HFFc6 (cell line): ENCODE results near the gene TPSAB1. TPM values are rescaled to one million over a fixed set of nuclear protein-coding genes. Genes with fewer than 3 reads are reported as not detected.

Source experiments
- DNase-seq: peaks from one replicate; pipeline ENCODE4 v3.0.0-alpha.2; 2018
- H3K27ac Mint-ChIP-seq: 2 replicates; pipeline ENCODE4 v1.8.0; 2020; ENCODE audit warnings: mild to moderate bottlenecking, mixed read lengths
- H3K27me3 Mint-ChIP-seq: 2 replicates; pipeline ENCODE4 v1.8.0; 2021; ENCODE audit warnings: mild to moderate bottlenecking, moderate library complexity, mixed read lengths; ENCODE audit not compliant: insufficient read depth
- H3K36me3 Mint-ChIP-seq: 2 replicates; pipeline ENCODE4 v1.8.0; 2021; ENCODE audit warnings: low read depth, mixed read lengths
- H3K4me1 Mint-ChIP-seq: 2 replicates; pipeline ENCODE4 v1.8.0; 2020; ENCODE audit warnings: low read depth, mixed read lengths
- H3K4me3 Mint-ChIP-seq: 2 replicates; pipeline ENCODE4 v1.8.0; 2020; ENCODE audit warnings: mild to moderate bottlenecking, moderate library complexity, mixed read lengths
- H3K9me3 Mint-ChIP-seq: 2 replicates; pipeline ENCODE4 v1.8.0; 2020; ENCODE audit warnings: mild to moderate bottlenecking, mixed read lengths
- total RNA-seq, 6 experiments: library from RNA; stranded (reverse); fragmentation: NEBNext Ultra II Directional; extraction: Animal tissue kit (Norgen Biotek cat#: 25700); gene quantifications; 2 replicates in 1 of 6; 3 replicates in 5 of 6; pipeline ENCODE4 v1.2.3, GENCODE V29; 2021
- TF ChIP-seq, protein P1 (sequence below): fragments of 200-600 bp; sonication (generic); IDR thresholded peaks from 2 replicates; pipeline ENCODE4 v1.5.0; 2021; ENCODE audit warnings: antibody characterized with exemption, mild to moderate bottlenecking

The TPSAB1 gene
- total RNA-seq, 6 experiments from 2014 or later = not detected

DNA sequence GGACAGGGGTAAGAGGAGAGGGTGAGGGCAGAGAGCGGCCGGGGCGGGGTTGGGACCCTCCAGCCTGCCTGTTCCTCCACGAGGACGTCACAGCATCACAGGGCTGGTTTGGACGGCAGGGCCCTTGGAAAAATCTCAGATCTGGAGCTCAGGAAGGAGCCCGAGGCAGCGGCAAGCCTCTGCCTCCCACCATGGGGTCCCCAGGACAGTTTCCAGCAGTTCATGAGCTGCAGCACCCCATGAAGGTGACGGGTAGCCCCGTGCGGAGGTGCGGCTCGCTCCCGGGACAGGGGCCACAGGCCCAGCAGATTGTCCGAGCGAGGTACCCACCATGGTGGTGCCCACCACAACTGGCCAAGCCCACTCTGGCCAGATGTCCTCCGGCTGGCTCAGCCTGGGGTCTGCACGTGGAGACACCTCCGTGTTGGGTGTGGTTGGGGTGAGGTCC lies 36.7 kb downstream of the TPSAB1 start:
- no peaks in the 10 kb centered on the region for H3K4me1 Mint-ChIP-seq
- no peaks in the 10 kb centered on the region for H3K36me3 Mint-ChIP-seq
- H3K27me3 Mint-ChIP-seq = peaks cover 19% of the 10 kb centered on the region
- no peak overlapping the region for H3K4me3 Mint-ChIP-seq
- no peak overlapping the region for H3K27ac Mint-ChIP-seq
- no peak for DNase-seq
- no peaks in the 10 kb centered on the region for H3K9me3 Mint-ChIP-seq
- TF ChIP-seq, protein P1, sequence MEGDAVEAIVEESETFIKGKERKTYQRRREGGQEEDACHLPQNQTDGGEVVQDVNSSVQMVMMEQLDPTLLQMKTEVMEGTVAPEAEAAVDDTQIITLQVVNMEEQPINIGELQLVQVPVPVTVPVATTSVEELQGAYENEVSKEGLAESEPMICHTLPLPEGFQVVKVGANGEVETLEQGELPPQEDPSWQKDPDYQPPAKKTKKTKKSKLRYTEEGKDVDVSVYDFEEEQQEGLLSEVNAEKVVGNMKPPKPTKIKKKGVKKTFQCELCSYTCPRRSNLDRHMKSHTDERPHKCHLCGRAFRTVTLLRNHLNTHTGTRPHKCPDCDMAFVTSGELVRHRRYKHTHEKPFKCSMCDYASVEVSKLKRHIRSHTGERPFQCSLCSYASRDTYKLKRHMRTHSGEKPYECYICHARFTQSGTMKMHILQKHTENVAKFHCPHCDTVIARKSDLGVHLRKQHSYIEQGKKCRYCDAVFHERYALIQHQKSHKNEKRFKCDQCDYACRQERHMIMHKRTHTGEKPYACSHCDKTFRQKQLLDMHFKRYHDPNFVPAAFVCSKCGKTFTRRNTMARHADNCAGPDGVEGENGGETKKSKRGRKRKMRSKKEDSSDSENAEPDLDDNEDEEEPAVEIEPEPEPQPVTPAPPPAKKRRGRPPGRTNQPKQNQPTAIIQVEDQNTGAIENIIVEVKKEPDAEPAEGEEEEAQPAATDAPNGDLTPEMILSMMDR = no peak

DNA sequence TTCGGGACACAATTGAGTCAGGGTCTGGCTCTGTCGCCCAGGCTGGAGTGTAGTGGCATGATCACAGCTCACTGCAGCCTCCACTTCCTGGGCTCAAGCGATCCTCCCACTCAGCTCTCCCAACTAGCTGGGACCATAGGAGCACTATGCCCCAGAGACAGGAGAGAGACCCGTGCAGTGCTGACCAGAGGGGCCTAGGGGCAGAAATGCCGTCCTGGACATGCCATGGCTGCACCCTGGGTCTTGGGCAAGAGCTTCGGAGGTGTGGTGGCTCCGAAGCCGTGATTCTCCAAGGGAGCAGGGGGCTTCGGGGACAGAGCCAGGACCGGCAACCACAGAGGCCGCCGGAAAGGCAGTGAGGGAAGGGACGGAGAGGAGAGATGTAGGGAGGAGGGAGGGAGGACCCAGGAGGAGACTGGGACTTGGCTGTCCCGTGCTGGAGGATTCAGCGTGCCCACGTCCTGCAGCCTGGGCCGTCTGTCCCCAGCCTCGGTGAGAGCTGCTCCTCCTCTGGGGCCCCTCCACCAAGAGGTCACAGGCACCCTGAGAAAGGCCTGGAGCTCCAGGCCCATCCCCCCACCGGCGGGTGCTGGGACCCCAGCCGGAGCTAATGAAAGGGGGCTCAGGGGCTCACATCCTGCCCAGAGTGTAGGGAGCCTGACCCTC lies 37.2 kb downstream of the TPSAB1 start:
- H3K9me3 Mint-ChIP-seq = no peaks in the 10 kb centered on the region
- no peak overlapping the region for H3K27ac Mint-ChIP-seq
- no peaks in the 10 kb centered on the region for H3K4me1 Mint-ChIP-seq
- peaks cover 19% of the 10 kb centered on the region for H3K27me3 Mint-ChIP-seq
- no peaks in the 10 kb centered on the region for H3K36me3 Mint-ChIP-seq
- no peak overlapping the region for H3K4me3 Mint-ChIP-seq
- no peak for DNase-seq
- TF ChIP-seq, protein P1 = no peak

DNA sequence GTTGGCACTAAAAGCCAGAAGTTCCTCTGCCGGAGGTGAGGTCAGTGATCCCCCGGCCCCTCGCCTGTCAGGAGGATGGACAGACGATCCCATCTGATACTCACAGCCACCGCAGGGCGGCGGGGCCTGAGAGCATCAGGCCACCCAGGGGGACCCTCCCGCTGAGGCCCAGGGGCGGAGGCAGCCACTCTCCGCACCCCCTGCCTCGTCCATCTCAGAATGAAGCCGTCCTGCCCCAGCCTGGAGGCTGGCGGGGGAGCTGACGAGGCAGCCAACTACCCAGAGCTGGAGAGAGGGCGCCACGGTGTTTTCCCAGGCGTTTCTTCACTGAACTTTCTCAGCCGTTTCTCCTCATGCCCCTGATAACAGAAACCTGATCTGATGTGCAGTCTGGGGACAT lies 38.0 kb downstream of the TPSAB1 start:
- Mint-ChIP-seq H3K9me3 (no peaks in the 10 kb centered on the region), H3K4me3 (no peak overlapping the region), H3K27ac (no peak overlapping the region), H3K27me3 (peaks cover 18% of the 10 kb centered on the region), H3K36me3 (no peaks in the 10 kb centered on the region), H3K4me1 (no peaks in the 10 kb centered on the region)
- TF ChIP-seq, protein P1 = no peak
- no peak for DNase-seq

DNA sequence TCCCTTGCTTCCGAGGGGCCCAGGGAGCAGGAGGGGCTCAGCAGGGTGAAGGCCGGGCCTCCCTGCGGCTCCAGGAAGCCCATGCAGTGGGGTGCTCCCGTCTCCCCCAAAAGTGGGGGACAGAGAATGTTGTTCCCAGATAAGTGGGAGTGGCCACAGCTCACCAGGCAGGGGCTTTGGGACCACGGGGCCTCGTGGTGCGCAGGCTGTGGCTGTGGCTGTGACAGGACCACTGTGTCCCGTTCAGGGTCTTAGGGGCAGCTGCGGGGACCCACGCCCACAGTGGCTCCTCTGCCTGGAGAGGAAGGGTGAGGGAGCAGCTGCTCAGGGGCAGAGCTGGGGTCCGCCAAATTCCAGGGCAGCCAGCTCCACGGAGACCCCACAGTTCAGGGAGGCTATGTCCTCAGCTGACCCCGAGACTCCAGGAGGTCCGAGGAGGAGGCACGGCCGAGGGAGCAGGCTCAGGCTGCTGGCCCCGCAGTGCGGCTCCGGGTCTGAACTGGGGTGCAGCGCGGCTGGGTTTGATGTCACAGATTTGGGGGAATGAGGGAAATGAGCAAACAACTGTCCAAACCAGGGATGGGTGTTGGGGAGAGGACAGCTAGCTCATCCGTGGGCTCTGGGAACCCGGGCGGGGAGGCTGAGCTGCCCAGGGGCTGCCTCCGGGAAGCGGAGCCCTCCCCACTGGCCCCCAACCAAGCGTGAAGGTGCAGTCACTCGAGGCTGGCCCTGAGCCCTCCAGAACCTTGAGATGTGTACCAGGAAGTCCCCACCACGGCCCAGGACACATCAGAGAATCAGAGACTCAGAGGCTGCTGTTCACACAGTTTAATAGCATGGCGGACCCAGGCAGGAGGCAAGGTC lies 38.8 kb downstream of the TPSAB1 start:
- Mint-ChIP-seq H3K4me3 (no peak overlapping the region), H3K4me1 (no peaks in the 10 kb centered on the region), H3K27ac (no peak overlapping the region), H3K36me3 (no peaks in the 10 kb centered on the region), H3K9me3 (no peaks in the 10 kb centered on the region), H3K27me3 (peaks cover 19% of the 10 kb centered on the region)
- TF ChIP-seq, protein P1 = no peak
- no peak for DNase-seq

DNA sequence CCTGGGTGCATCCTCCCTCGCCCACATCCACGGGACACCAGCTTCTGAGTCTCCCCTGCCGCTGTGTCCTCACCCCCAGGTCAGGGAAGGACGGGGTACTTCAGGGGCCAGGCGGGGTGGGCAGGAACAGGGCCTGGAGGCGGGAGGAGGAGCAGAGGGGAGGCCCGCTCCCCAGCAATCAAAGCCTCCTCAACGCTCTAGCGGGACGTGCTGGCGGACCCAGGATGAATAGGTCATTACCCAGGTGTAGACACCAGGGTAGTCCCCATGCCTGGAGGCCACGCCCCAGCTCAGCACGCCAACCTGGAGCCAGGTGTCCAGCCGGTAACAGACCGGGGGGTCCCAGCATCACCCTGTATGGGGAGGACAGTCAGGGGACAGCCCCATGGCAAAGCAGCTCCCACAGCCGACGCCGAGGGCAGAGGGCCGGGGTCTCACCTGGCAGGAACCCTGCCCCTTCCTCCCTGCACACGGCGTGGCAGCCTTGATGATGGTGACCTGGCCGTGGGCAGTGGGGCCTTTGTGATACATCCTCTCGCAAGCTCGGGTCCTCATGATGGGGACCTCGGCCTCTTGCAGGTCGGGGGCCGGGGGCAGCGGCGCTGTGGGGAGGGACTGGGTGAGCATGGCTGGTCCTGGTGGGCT lies 39.6 kb downstream of the TPSAB1 start:
- H3K4me1 Mint-ChIP-seq = no peaks in the 10 kb centered on the region
- peaks cover 22% of the 10 kb centered on the region for H3K27me3 Mint-ChIP-seq
- TF ChIP-seq, protein P1 = no peak
- H3K4me3 Mint-ChIP-seq = no peak overlapping the region
- H3K27ac Mint-ChIP-seq = no peak overlapping the region
- no peaks in the 10 kb centered on the region for H3K9me3 Mint-ChIP-seq
- no peak for DNase-seq
- no peaks in the 10 kb centered on the region for H3K36me3 Mint-ChIP-seq
